GM21360 (cell line): ENCODE data around the gene PBLD.

Source experiments
- ATAC-seq: cut with Tn5 transposase; IDR thresholded peaks from one replicate; pipeline ENCODE4 v1.9.1; 2021; ENCODE audit warnings: mild to moderate bottlenecking, moderate library complexity; ENCODE audit not compliant: unreplicated experiment

The PBLD gene

DNA sequence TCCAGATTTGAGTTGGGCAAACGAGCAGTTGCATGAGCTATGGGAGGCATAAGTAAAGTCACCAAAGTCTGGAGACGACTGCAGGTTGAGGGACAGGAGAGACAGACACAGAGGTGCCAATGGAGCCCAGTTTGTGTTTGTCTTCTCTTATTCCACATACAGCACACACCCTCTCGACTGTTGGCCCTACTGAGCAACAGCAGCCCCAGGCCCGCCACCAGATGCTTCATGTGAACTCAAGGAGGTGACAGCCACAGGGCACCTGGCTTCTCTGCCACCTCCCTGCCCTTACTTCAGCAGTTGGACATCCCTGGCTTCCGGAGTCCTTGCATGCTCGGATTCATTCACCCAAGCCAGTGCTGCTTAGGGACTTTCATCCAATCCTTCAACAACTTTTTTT is 94.4 kb downstream of the PBLD start:
- ATAC-seq, result no peak

DNA sequence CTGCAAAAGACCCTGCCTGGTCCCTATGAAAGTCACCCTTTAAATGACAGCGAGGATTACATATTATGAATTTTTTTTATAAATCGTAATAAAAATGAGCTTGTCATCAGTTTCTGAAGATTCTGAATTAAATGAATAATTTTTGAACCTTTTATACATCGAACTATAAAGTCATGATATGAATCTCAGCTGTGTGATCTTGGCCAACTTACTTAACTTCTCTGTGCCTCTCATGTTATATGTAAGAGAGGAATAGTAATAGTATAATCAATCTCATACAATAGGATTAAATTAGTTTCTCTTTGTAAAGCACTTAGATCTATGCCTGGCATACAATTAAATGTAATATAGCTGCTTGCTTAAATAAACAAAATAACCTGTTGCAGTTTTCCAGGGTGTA is 95.6 kb downstream of the PBLD start:
- no peak for ATAC-seq

DNA sequence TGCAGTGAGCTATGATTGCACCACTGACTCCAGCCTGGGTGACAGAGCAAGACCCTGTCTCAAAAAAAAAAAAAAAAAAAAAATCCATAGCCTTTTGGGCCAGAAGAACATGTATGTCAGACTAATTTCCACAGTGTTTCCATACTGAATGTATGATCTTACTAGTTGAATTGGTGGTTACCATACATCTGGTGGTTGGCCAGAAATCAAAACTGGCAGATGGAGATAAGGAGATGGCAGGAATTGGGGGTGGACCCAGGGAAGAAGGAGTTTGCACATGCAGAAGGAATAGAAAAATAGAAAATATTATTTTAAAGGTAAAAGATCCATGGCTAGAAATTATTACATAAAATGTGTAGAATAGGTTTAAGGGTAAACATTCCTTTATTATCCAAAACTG is 97.1 kb downstream of the PBLD start:
- no peak for ATAC-seq

DNA sequence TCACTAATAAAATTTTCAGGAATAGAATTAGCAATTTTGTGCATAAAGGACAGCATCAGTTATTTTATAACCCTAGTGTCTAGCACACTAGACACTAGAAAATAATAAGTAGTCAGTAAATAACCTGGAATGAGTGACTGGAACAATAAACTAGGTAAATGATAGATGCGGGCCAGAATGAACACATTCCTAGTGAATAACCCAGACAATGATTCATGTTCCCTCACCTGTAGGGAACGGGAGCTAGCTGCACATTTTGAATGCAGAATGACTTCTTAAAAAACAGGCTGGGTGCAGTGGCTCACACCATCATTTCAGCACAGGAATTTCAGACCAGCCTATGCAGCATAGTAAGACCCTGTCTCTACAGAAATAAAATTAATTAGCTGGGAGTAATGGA is 97.6 kb downstream of the PBLD start:
- ATAC-seq, result no peak

DNA sequence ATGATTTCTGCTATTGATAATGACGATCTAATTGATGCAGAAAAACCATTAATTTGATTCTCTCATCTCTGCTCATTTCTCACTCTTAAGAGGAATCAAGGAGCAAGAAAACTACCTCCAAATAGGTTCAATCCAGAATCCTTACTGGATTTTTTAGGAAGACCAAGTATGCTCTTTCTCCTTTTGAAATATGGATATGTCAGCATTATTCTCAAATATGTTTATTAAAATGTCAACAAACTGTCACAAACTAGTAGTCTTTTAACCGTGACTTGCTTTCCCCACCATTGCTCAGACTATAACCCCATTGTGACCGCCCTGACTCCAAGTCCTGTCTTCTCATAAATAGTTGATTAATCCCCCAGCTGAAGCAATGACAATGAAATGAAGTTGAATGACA is 99.7 kb downstream of the PBLD start:
- no peak for ATAC-seq
